Kidney (tissue), 14 donors: ENCODE measurements around the gene PDGFC. TPM values are rescaled to one million over a fixed set of nuclear protein-coding genes. Genes with fewer than 3 reads are reported as not detected.

Experiments
- DNase-seq, 5 donors: peaks; one replicate each; pipeline ENCODE4 v3.0.0-alpha.2; 2013 to 2020
- FAIRE-seq: peaks from 2 replicates; lab custom pipeline; 2012; peaks lifted over from hg19 to GRCh38; lab: Jason Lieb, UNC
- H3K27ac ChIP-seq, 2 donors: one replicate each; pipeline ENCODE4 v1.7.0; 2013; ENCODE audit warnings: low read depth in 2 of 2, low read length in 2 of 2, inconsistent platforms in 1 of 2
- H3K27me3 ChIP-seq: one replicate; pipeline ENCODE4 v1.7.1; 2013; ENCODE audit warnings: low read length, inconsistent platforms; ENCODE audit not compliant: control insufficient read depth, insufficient read depth
- H3K36me3 ChIP-seq, 3 donors: one replicate each; pipeline versions ENCODE4 v1.7.0 to v1.7.1; 2013; ENCODE audit warnings: low read length in 3 of 3, control low read depth in 1 of 3, inconsistent platforms in 1 of 3; ENCODE audit not compliant: insufficient read depth in 3 of 3, control insufficient read depth in 2 of 3
- H3K4me1 ChIP-seq, 3 donors: one replicate each; pipeline versions ENCODE4 v1.7.0 to v1.7.1; 2013; ENCODE audit warnings: low read length in 3 of 3, inconsistent platforms in 1 of 3, low read depth in 1 of 3; ENCODE audit not compliant: control insufficient read depth in 2 of 3, insufficient read depth in 2 of 3
- H3K4me3 ChIP-seq, 3 donors: one replicate each; pipeline versions ENCODE4 v1.7.0 to v1.8.1; 2013; ENCODE audit warnings: low read length in 3 of 3, control low read depth in 1 of 3, inconsistent platforms in 1 of 3
- H3K9ac ChIP-seq, 3 donors: one replicate each; pipeline versions ENCODE4 v1.7.0 to v1.7.1; 2013; ENCODE audit warnings: low read length in 3 of 3, control low read depth in 1 of 3, inconsistent platforms in 1 of 3
- H3K9me3 ChIP-seq, 3 donors: one replicate each; pipeline versions ENCODE4 v1.7.0 to v1.7.1; 2013; ENCODE audit warnings: low read length in 3 of 3, control low read depth in 1 of 3, inconsistent platforms in 1 of 3; ENCODE audit not compliant: control insufficient read depth in 2 of 3, insufficient read depth in 1 of 3
- intact Hi-C: fragments of 100-400 bp; cut with DNase I; formaldehyde crosslinking; loops from one replicate; pipeline ENCODE4 v1.11.1; 2022
- polyA plus RNA-seq: library from polyadenylated mRNA; stranded (reverse); fragments of 350-450 nt; fragmentation: Illumina TruSeq; extraction: RNeasy Lipid Tissue Mini Kit (QIAGEN cat#74804); gene quantifications from one replicate; pipeline ENCODE4 v1.2.3, GENCODE V29; 2014; ENCODE audit warnings: low read depth, low replicate concordance; ENCODE audit not compliant: insufficient read depth
- total RNA-seq: library from RNA; stranded (reverse); fragmentation: NEBNext Ultra II Directional; extraction: Animal tissue kit (Norgen Biotek cat#: 25700); gene quantifications from one replicate; pipeline ENCODE4 v1.2.1, GENCODE V29; 2021
- TF ChIP-seq, protein P1 (sequence below): IDR thresholded peaks from 3 replicates; pipeline ENCODE4 v1.5.1; 2012; ENCODE audit warnings: mild to moderate bottlenecking, moderate library complexity, borderline replicate concordance; ENCODE audit not compliant: insufficient read depth; ENCODE audit errors: extremely low read depth
- donor health status: control.
- donor health status: control.
- donor health status: control.
- donor health status: control.
- donor health status: control.
- donor health status: DM: yes; HTN: yes; CAD: no.
- donor health status: Normal renal cell carcinoma (clear cell type).

The PDGFC gene
- total and polyA plus RNA-seq, 2 donors from 2014 or later = 12.3 to 37.6 TPM

DNA sequence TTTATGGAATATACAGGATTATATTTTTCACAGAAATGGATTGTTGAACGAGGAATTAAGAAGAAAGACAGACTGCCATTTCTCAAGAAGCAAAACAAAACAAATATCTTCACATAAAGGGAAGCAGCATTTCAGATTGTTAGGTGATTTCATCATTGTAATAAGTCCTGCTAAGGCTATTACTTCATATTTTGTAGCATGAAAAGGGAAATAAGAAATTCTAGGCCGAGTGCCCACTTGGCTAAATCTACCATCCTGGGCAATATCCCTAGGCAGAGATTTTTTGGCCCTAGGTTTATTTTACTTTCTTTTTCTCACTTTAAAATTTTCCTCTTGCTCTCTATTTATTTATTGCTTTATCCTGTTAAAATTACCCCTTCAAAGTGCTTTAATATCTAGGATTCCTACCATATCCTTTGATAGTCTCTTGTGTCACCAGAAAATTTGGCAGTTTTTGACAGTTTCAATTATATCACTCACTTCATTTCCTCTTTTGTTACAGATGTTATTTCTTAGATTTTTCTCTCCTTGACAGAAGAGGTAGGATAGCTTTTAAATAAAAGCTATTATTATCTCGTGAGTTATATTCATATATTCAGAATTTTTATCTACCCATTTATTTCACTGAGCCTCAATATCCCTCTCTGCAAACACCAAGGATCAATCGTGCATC is 142.3 kb downstream of the PDGFC start:
- H3K4me3 ChIP-seq = no peak overlapping the region
- no peak overlapping the region for H3K9ac ChIP-seq
- DNase-seq (no peak), FAIRE-seq (no peak)
- TF ChIP-seq, protein P1, sequence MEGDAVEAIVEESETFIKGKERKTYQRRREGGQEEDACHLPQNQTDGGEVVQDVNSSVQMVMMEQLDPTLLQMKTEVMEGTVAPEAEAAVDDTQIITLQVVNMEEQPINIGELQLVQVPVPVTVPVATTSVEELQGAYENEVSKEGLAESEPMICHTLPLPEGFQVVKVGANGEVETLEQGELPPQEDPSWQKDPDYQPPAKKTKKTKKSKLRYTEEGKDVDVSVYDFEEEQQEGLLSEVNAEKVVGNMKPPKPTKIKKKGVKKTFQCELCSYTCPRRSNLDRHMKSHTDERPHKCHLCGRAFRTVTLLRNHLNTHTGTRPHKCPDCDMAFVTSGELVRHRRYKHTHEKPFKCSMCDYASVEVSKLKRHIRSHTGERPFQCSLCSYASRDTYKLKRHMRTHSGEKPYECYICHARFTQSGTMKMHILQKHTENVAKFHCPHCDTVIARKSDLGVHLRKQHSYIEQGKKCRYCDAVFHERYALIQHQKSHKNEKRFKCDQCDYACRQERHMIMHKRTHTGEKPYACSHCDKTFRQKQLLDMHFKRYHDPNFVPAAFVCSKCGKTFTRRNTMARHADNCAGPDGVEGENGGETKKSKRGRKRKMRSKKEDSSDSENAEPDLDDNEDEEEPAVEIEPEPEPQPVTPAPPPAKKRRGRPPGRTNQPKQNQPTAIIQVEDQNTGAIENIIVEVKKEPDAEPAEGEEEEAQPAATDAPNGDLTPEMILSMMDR = no peak
- intact Hi-C loops = no loop called here
- H3K4me1 ChIP-seq = no peaks in the 10 kb centered on the region
- H3K36me3 ChIP-seq = no peaks in the 10 kb centered on the region
- H3K27ac ChIP-seq = no peak overlapping the region
- H3K27me3 ChIP-seq = no peaks in the 10 kb centered on the region
- no peaks in the 10 kb centered on the region for H3K9me3 ChIP-seq

GRCh38 chr4:156827519-156827918 is 144.1 kb downstream of the PDGFC start:
- no peak overlapping the region for H3K4me3 ChIP-seq
- FAIRE-seq (no peak), DNase-seq (no peak)
- no peak overlapping the region for H3K9ac ChIP-seq
- no peak overlapping the region for H3K27ac ChIP-seq
- H3K36me3 ChIP-seq = no peaks in the 10 kb centered on the region
- TF ChIP-seq, protein P1 = no peak
- H3K9me3 ChIP-seq = no peaks in the 10 kb centered on the region
- H3K27me3 ChIP-seq = no peaks in the 10 kb centered on the region
- intact Hi-C loops = no loop called here
- H3K4me1 ChIP-seq = no peaks in the 10 kb centered on the region

DNA sequence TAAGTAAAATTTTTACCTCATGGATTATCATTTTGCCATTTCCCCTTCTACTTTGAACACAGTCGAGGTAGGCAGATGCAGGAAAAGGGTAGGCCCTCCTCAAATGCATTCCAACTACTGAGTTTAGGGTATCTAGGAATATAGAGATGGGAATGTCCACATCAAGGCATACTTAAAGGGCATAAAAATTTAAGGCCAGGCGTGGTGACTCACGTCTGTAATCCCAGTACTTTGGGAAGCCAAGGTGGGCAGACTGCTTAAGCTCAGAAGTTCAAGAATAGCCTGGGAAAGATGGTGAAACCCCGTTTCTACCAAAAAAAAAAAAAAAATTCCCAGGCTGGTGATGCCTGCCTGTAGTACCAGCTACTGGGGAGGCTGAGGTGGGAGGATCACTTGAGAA is 146.5 kb downstream of the PDGFC start:
- DNase-seq = no peak
- Histone ChIP-seq H3K9ac (no peak overlapping the region), H3K36me3 (no peaks in the 10 kb centered on the region), H3K4me3 (no peak overlapping the region), H3K27ac (no peak overlapping the region), H3K4me1 (no peaks in the 10 kb centered on the region), H3K27me3 (no peaks in the 10 kb centered on the region), H3K9me3 (no peaks in the 10 kb centered on the region)
- FAIRE-seq = no peak
- TF ChIP-seq, protein P1 = no peak
- intact Hi-C loops = no loop called here
